HL-60 (cell line): ENCODE results near the gene SLC22A7.

Source experiments
- DNase-seq, 2 experiments: peaks; one replicate each; pipeline ENCODE4 v3.0.0-alpha.2; 2010 to 2020; ENCODE audit warnings: low read depth in 1 of 2, low spot score in 1 of 2
- H3K27ac ChIP-seq: fragments of 250-450 bp; sonication (Bioruptor Pico); replicated peaks from 2 replicates; pipeline ENCODE4 v1.5.1; 2020; ENCODE audit warnings: mild to moderate bottlenecking, moderate library complexity
- H3K27me3 ChIP-seq: fragments of 250-450 bp; sonication (Bioruptor Pico); 2 replicates; pipeline ENCODE4 v1.5.1; 2021; ENCODE audit warnings: mild to moderate bottlenecking, moderate library complexity; ENCODE audit not compliant: insufficient read depth, poor library complexity, severe bottlenecking
- H3K4me3 ChIP-seq: replicated peaks from 2 replicates; pipeline ENCODE4 v1.5.1; 2011; ENCODE audit warnings: mild to moderate bottlenecking, control low read depth, low read length; ENCODE audit not compliant: insufficient read depth
- GABPA ChIP-seq: IDR thresholded peaks from 2 replicates; pipeline ENCODE4 v1.6.1; 2012; ENCODE audit warnings: low read depth
- POLR2AphosphoS5 ChIP-seq: IDR thresholded peaks from 2 replicates; pipeline ENCODE4 v1.6.1; 2012; ENCODE audit warnings: low read depth
- SPI1 ChIP-seq: IDR thresholded peaks from 2 replicates; pipeline ENCODE4 v1.6.1; 2012; ENCODE audit warnings: low read depth, mild to moderate bottlenecking, borderline replicate concordance
- TF ChIP-seq, protein P1 (sequence below): IDR thresholded peaks from 2 replicates; pipeline ENCODE4 v1.6.1; 2012; ENCODE audit warnings: low read depth; ENCODE audit not compliant: insufficient replicate concordance
- TF ChIP-seq, protein P2 (sequence below): IDR thresholded peaks from one replicate; pipeline ENCODE4 v1.5.1; 2011; ENCODE audit warnings: low read length, control low read depth, inconsistent platforms; ENCODE audit not compliant: insufficient read depth

The SLC22A7 gene

DNA sequence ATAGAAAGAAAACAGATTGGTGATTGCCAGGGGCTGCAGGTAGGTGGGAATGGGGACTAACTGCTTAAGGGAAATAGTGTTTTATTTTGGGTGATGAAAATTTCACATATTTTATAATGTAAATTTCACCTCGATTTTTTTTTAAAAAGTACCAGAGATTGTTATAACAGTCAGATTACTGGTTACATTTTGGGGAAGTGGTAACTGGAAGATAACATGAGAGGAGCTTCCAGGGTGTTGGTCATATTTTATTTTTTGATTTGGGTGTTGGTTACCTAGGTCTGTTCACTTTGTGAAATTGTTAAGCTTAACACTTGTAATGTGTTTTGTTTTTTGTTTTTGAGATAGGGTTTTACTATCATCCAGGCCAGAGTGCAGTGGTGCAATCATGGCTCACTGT, 27.8 kb downstream of the SLC22A7 start:
- TF ChIP-seq SPI1 (peak; percentile 85), POLR2AphosphoS5 (no peak)

DNA sequence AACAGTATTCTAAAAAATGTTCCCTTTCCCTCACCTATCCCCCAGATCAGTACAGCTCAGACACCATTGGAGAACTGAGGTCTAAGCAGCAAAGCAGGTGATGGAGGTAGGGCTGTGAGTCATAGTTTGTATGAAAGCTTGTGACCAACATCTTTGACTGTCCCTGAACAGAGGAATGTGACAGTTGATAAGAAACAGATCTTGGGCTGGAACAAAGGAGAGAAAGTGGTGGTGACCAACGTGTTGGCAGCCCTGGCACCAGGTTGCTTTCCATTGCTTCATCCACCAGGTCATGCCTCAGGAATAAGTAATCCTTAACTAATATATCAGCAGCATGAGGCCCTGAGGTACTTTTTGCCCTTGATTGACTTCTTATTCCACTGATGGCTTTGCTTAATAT, 30.5 kb downstream of the SLC22A7 start:
- Histone ChIP-seq H3K27ac (no peak overlapping the region), H3K27me3 (no peaks in the 10 kb centered on the region), H3K4me3 (no peak overlapping the region)
- TF ChIP-seq, protein P1, sequence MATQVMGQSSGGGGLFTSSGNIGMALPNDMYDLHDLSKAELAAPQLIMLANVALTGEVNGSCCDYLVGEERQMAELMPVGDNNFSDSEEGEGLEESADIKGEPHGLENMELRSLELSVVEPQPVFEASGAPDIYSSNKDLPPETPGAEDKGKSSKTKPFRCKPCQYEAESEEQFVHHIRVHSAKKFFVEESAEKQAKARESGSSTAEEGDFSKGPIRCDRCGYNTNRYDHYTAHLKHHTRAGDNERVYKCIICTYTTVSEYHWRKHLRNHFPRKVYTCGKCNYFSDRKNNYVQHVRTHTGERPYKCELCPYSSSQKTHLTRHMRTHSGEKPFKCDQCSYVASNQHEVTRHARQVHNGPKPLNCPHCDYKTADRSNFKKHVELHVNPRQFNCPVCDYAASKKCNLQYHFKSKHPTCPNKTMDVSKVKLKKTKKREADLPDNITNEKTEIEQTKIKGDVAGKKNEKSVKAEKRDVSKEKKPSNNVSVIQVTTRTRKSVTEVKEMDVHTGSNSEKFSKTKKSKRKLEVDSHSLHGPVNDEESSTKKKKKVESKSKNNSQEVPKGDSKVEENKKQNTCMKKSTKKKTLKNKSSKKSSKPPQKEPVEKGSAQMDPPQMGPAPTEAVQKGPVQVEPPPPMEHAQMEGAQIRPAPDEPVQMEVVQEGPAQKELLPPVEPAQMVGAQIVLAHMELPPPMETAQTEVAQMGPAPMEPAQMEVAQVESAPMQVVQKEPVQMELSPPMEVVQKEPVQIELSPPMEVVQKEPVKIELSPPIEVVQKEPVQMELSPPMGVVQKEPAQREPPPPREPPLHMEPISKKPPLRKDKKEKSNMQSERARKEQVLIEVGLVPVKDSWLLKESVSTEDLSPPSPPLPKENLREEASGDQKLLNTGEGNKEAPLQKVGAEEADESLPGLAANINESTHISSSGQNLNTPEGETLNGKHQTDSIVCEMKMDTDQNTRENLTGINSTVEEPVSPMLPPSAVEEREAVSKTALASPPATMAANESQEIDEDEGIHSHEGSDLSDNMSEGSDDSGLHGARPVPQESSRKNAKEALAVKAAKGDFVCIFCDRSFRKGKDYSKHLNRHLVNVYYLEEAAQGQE: no peak
- TF ChIP-seq POLR2AphosphoS5 (no peak), GABPA (no peak), SPI1 (no peak)
- TF ChIP-seq, protein P2, sequence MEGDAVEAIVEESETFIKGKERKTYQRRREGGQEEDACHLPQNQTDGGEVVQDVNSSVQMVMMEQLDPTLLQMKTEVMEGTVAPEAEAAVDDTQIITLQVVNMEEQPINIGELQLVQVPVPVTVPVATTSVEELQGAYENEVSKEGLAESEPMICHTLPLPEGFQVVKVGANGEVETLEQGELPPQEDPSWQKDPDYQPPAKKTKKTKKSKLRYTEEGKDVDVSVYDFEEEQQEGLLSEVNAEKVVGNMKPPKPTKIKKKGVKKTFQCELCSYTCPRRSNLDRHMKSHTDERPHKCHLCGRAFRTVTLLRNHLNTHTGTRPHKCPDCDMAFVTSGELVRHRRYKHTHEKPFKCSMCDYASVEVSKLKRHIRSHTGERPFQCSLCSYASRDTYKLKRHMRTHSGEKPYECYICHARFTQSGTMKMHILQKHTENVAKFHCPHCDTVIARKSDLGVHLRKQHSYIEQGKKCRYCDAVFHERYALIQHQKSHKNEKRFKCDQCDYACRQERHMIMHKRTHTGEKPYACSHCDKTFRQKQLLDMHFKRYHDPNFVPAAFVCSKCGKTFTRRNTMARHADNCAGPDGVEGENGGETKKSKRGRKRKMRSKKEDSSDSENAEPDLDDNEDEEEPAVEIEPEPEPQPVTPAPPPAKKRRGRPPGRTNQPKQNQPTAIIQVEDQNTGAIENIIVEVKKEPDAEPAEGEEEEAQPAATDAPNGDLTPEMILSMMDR: no peak
- no peak for DNase-seq

More for the DNA sequence above, 27.8 kb downstream of the SLC22A7 start:
- Histone ChIP-seq H3K27me3 (no peaks in the 10 kb centered on the region), H3K27ac (no peak overlapping the region), H3K4me3 (no peak overlapping the region)
- no peak for DNase-seq

GRCh38 chr6:43331470-43331869, 33.4 kb downstream of the SLC22A7 start:
- no peak for TF ChIP-seq GABPA
- TF ChIP-seq SPI1: no peak
- TF ChIP-seq POLR2AphosphoS5: no peak
- TF ChIP-seq, protein P2: no peak
- TF ChIP-seq, protein P1: no peak
- H3K27ac ChIP-seq: no peak overlapping the region
- DNase-seq: no peak
- H3K4me3 ChIP-seq: no peak overlapping the region
- no peaks in the 10 kb centered on the region for H3K27me3 ChIP-seq

DNA sequence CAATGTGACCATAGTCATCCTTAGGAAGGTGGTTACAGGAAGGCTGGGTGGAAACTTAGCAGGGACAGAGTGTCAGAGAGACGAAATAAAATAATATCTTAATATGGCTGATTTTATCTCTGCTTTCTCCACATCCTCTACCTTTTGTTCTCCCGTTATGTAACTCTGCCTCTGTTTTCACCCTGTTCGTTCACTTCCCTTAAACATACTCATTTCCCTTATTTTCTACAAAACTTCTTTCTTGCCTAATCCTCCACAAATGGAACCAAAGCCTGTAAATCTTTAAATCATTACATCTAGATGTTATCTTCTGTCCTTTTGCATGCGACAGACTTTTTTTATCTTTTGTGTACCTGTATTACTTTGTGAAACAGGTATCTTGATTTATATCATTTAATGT, 33.8 kb downstream of the SLC22A7 start:
- DNase-seq: peak in 1 of 2 experiments; percentile 26
- H3K27ac ChIP-seq: no peak overlapping the region
- TF ChIP-seq SPI1: peak; percentile 90
- no peak for TF ChIP-seq POLR2AphosphoS5
- no peak for TF ChIP-seq GABPA
- TF ChIP-seq, protein P1: no peak
- TF ChIP-seq, protein P2: no peak
- no peak overlapping the region for H3K4me3 ChIP-seq
- no peaks in the 10 kb centered on the region for H3K27me3 ChIP-seq
